AG04450 (cell line): ENCODE data around the gene GPR62. TPM values are rescaled to one million over a fixed set of nuclear protein-coding genes. Genes with fewer than 3 reads are reported as not detected.

Source experiments
- CTCF ChIA-PET: fragments of 300-600, 350-600 bp; formaldehyde crosslinking; extraction: SDS; loops from one replicate; lab custom pipeline; 2022; ENCODE audit warnings: antibody characterized with exemption, inconsistent platforms; lab: Charles Lee
- POLR2A ChIA-PET: fragments of 350-600 bp; formaldehyde crosslinking; extraction: SDS; loops from one replicate; lab custom pipeline; 2021; ENCODE audit warnings: antibody characterized with exemption, inconsistent platforms; lab: Yijun Ruan, JAX
- DNase-seq: peaks from one replicate; pipeline ENCODE4 v3.0.0-alpha.2; 2011; ENCODE audit warnings: low read depth, low spot score
- H3K27ac ChIP-seq: one replicate; pipeline ENCODE4 v1.5.1; 2012; ENCODE audit warnings: low read depth, low read length, control low read depth
- H3K27me3 ChIP-seq: one replicate; pipeline ENCODE4 v1.6.0; 2012; ENCODE audit warnings: low read length; ENCODE audit not compliant: control insufficient read depth, insufficient read depth
- H3K4me3 ChIP-seq: 2 replicates; pipeline ENCODE4 v1.5.1; 2011; ENCODE audit warnings: mild to moderate bottlenecking, low read depth, low read length, control low read depth
- H3K9me3 ChIP-seq: 2 replicates; pipeline ENCODE4 v1.5.1; 2012; ENCODE audit warnings: low read length; ENCODE audit not compliant: control insufficient read depth, insufficient read depth
- CTCF ChIP-seq: IDR thresholded peaks from 2 replicates; pipeline ENCODE4 v1.5.1; 2011; ENCODE audit warnings: low read depth, low read length, control low read depth, inconsistent platforms
- polyA plus RNA-seq: library from polyadenylated mRNA; depleted of rRNA; stranded (reverse); fragments of >200 nt; gene quantifications from 2 replicates; pipeline ENCODE4 v1.2.3, GENCODE V29; 2011

Gene GPR62
- polyA plus RNA-seq, 1 experiment: not detected

GRCh38 chr3:51949121-51949520, 6.1 kb upstream of the GPR62 start:
- Histone ChIP-seq H3K4me3 (no peak overlapping the region), H3K27me3 (no peaks in the 10 kb centered on the region), H3K9me3 (no peaks in the 10 kb centered on the region; the same call in 1 of the 2 replicates), H3K27ac (no peak overlapping the region)
- CTCF ChIA-PET: interaction anchor here (1.1 kb wide), 1 partner anchor 24 kb away, joined by 4 read pairs; no protein-coding TSS in a partner anchor
- no peak for TF ChIP-seq CTCF
- no peak for DNase-seq
- POLR2A ChIA-PET: no interaction called here

- DNase-seq: no peak
- POLR2A ChIA-PET: no interaction called here
- no peak overlapping the region for H3K27ac ChIP-seq
- H3K27me3 ChIP-seq: no peaks in the 10 kb centered on the region
- CTCF ChIA-PET: interaction anchor here (1.2 to 5.3 kb wide), 2 partner anchors 8 to 23 kb away, joined by 6 to 37 read pairs; partner anchors contain the start of genes ABHD14A, ABHD14B, PARP3 and RRP9
- no peak overlapping the region for H3K4me3 ChIP-seq
- H3K9me3 ChIP-seq: no peaks in the 10 kb centered on the region; the same call in 1 of the 2 replicates
- TF ChIP-seq CTCF: no peak
These were observed 4.3 kb upstream of the GPR62 start for GRCh38 chr3:51950899-51951298.

GRCh38 chr3:51953445-51953844, 1.7 kb upstream of the GPR62 start:
- TF ChIP-seq CTCF: no peak
- CTCF ChIA-PET: interaction anchor here (0.6 to 5.3 kb wide), 4 partner anchors 11 to 170 kb away, joined by 3 to 37 read pairs (median 6); partner anchors contain the start of genes ABHD14B, PARP3 and RRP9
- peak; percentile 49 for DNase-seq
- peak overlapping the region; percentile 31 for H3K27ac ChIP-seq
- no peaks in the 10 kb centered on the region; the same call in 1 of the 2 replicates for H3K9me3 ChIP-seq
- POLR2A ChIA-PET: interaction anchor here (0.6 to 1.0 kb wide), 2 partner anchors 10 to 30 kb away, joined by 3 to 4 read pairs; partner anchors contain the start of gene ACY1
- H3K27me3 ChIP-seq: no peaks in the 10 kb centered on the region
- no peak overlapping the region for H3K4me3 ChIP-seq

- H3K4me3 ChIP-seq: no peak overlapping the region
- H3K27me3 ChIP-seq: no peaks in the 10 kb centered on the region
- POLR2A ChIA-PET: interaction anchor here (1.0 kb wide), 1 partner anchor 11 kb away, joined by 4 read pairs; no protein-coding TSS in a partner anchor
- TF ChIP-seq CTCF: no peak
- no peak for DNase-seq
- H3K9me3 ChIP-seq: no peaks in the 10 kb centered on the region; the same call in 1 of the 2 replicates
- no peak overlapping the region for H3K27ac ChIP-seq
- CTCF ChIA-PET: interaction anchor here (1.5 to 5.3 kb wide), 2 partner anchors 12 to 20 kb away, joined by 9 to 37 read pairs; partner anchors contain the start of genes ABHD14B, PARP3 and RRP9
These were observed 1.1 kb upstream of the GPR62 start for GRCh38 chr3:51954105-51954504.

- POLR2A ChIA-PET: no interaction called here
- DNase-seq: no peak
- no peak for TF ChIP-seq CTCF
- Histone ChIP-seq H3K4me3 (no peak overlapping the region), H3K27me3 (no peaks in the 10 kb centered on the region), H3K9me3 (no peaks in the 10 kb centered on the region; the same call in 1 of the 2 replicates), H3K27ac (no peak overlapping the region)
- CTCF ChIA-PET: interaction anchor here (1.5 to 5.3 kb wide), 2 partner anchors 12 to 19 kb away, joined by 9 to 37 read pairs; partner anchors contain the start of genes ABHD14B, PARP3 and RRP9
These were observed 468 bp upstream of the GPR62 start for GRCh38 chr3:51954713-51955112.
